Caco-2 (cell line): ENCODE measurements around the gene SHB. TPM values are rescaled to one million over a fixed set of nuclear protein-coding genes. Genes with fewer than 3 reads are reported as not detected.

Source experiments
- BruUV-seq: library from RNA; stranded (reverse); fragments of 400-500 nt; replicated peaks from 2 replicates; lab custom pipeline; 2021; lab: Mats Ljungman, UMichigan
- CTCF ChIA-PET: fragments of 300-600 bp; sonication (Branson Sonifier 250); formaldehyde crosslinking; loops from one replicate; lab custom pipeline; 2022; ENCODE audit warnings: antibody characterized with exemption; lab: Charles Lee
- POLR2A ChIA-PET: fragments of 300-600 bp; sonication (Branson Sonifier 250); formaldehyde crosslinking; loops from one replicate; lab custom pipeline; 2022; ENCODE audit warnings: antibody characterized with exemption; lab: Charles Lee
- DNase-seq, 2 experiments: peaks; one replicate each; pipeline versions ENCODE4 v3.0.0 to v3.0.0-alpha.2; 2020 to 2022
- H3K27me3 ChIP-seq: replicated peaks from 2 replicates; pipeline ENCODE4 v1.6.0; 2011; ENCODE audit warnings: low read length; ENCODE audit not compliant: control insufficient read depth, insufficient read depth
- H3K36me3 ChIP-seq: 2 replicates; pipeline ENCODE4 v1.5.1; 2011; ENCODE audit warnings: low read length; ENCODE audit not compliant: control insufficient read depth, insufficient read depth
- H3K4me1 ChIP-seq: fragments of 250-450 bp; sonication (Bioruptor Pico); 2 replicates; pipeline ENCODE4 v1.5.1; 2020; ENCODE audit warnings: mild to moderate bottlenecking
- H3K4me3 ChIP-seq: 2 replicates; pipeline ENCODE4 v1.5.1; 2011; ENCODE audit warnings: low read depth, mild to moderate bottlenecking, control low read depth, low read length
- H3K9me3 ChIP-seq: fragments of 250-450 bp; sonication (Bioruptor Pico); 2 replicates; pipeline ENCODE4 v1.5.1; 2020; ENCODE audit warnings: mild to moderate bottlenecking, moderate library complexity
- H3K27ac Mint-ChIP-seq: one replicate; pipeline ENCODE4 v1.8.0; 2022; ENCODE audit warnings: mixed read lengths; ENCODE audit not compliant: unreplicated experiment
- H3K27me3 Mint-ChIP-seq: one replicate; pipeline ENCODE4 v1.8.0; 2022; ENCODE audit warnings: mixed read lengths; ENCODE audit not compliant: insufficient read depth, unreplicated experiment
- H3K36me3 Mint-ChIP-seq: one replicate; pipeline ENCODE4 v1.8.0; 2022; ENCODE audit warnings: mild to moderate bottlenecking, mixed read lengths; ENCODE audit not compliant: insufficient read depth, unreplicated experiment
- H3K4me1 Mint-ChIP-seq: one replicate; pipeline ENCODE4 v1.8.0; 2022; ENCODE audit warnings: low read depth, mixed read lengths; ENCODE audit not compliant: unreplicated experiment
- H3K4me3 Mint-ChIP-seq: one replicate; pipeline ENCODE4 v1.8.0; 2022; ENCODE audit warnings: mild to moderate bottlenecking, moderate library complexity, mixed read lengths; ENCODE audit not compliant: unreplicated experiment
- H3K9me3 Mint-ChIP-seq: one replicate; pipeline ENCODE4 v1.8.0; 2022; ENCODE audit warnings: mixed read lengths; ENCODE audit not compliant: unreplicated experiment
- intact Hi-C: fragments of 100-400 bp; cut with micrococcal nuclease; formaldehyde crosslinking; loops from one replicate; pipeline ENCODE4 v1.10.0; 2022; ENCODE audit not compliant: unreplicated experiment
- total RNA-seq: library from RNA; stranded (reverse); gene quantifications from 2 replicates; pipeline ENCODE4 v1.2.3, GENCODE V29; 2022
- TF ChIP-seq, protein P1 (sequence below), 2 experiments: fragments of 200-600 bp in 1 of 2; IDR thresholded peaks; 1 replicate in 1 of 2; 2 replicates in 1 of 2; pipeline versions ENCODE4 v1.5.1 to v1.8.0; 2011 to 2022; ENCODE audit warnings: antibody characterized with exemption in 1 of 2, control low read depth in 1 of 2, inconsistent platforms in 1 of 2, low read depth in 1 of 2, low read length in 1 of 2, mild to moderate bottlenecking in 1 of 2, moderate library complexity in 1 of 2; ENCODE audit not compliant: insufficient read depth in 1 of 2, severe bottlenecking in 1 of 2, unreplicated experiment in 1 of 2

The SHB gene
- total RNA-seq, 1 experiment from 2014 or later, result 18.3 TPM

DNA sequence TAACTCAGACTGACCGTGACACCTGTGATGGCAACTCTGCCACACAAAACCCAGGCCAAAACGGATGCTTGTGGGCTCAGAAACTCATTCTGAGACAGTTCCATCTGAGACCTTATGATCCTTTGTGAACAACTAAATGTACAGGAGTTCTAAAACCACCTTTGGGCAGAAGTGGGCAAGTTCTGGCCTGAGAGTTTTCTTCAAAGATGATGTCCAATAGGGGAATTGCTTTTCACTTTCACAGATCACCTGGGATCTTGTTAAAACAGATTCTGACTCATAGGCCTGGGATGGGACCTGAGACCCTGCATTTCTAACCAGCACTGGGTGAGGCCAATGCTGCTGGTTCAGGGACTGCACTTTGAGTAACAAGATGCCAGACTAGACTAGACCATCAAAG, 97.3 kb downstream of the SHB start:
- no peaks in the 10 kb centered on the region; the same call in 1 of the 2 replicates for H3K36me3 ChIP-seq
- no peak overlapping the region for H3K4me3 ChIP-seq
- TF ChIP-seq, protein P1, sequence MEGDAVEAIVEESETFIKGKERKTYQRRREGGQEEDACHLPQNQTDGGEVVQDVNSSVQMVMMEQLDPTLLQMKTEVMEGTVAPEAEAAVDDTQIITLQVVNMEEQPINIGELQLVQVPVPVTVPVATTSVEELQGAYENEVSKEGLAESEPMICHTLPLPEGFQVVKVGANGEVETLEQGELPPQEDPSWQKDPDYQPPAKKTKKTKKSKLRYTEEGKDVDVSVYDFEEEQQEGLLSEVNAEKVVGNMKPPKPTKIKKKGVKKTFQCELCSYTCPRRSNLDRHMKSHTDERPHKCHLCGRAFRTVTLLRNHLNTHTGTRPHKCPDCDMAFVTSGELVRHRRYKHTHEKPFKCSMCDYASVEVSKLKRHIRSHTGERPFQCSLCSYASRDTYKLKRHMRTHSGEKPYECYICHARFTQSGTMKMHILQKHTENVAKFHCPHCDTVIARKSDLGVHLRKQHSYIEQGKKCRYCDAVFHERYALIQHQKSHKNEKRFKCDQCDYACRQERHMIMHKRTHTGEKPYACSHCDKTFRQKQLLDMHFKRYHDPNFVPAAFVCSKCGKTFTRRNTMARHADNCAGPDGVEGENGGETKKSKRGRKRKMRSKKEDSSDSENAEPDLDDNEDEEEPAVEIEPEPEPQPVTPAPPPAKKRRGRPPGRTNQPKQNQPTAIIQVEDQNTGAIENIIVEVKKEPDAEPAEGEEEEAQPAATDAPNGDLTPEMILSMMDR (IDR thresholded peaks at IDR 0.05; ENCODE audit: insufficient read depth in 1 of 2, low read depth in 1 of 2, low read length in 1 of 2, severe bottlenecking in 1 of 2, unreplicated experiment in 1 of 2), result no peak
- BruUV-seq, result no TSS peak
- peaks cover 64% of the 10 kb centered on the region for H3K4me1 ChIP-seq
- intact Hi-C loops, result no loop called here
- H3K4me1 Mint-ChIP-seq, result peaks cover 34% of the 10 kb centered on the region
- no peak for DNase-seq
- peak overlapping the region; percentile 90 for H3K27ac Mint-ChIP-seq
- no peak overlapping the region for H3K4me3 Mint-ChIP-seq
- CTCF ChIA-PET, result no interaction called here
- H3K36me3 Mint-ChIP-seq, result peaks cover 53% of the 10 kb centered on the region
- no peaks in the 10 kb centered on the region for H3K27me3 ChIP-seq
- POLR2A ChIA-PET, result no interaction called here
- no peaks in the 10 kb centered on the region for H3K9me3 ChIP-seq
- no peaks in the 10 kb centered on the region for H3K27me3 Mint-ChIP-seq
- H3K9me3 Mint-ChIP-seq, result no peaks in the 10 kb centered on the region

DNA sequence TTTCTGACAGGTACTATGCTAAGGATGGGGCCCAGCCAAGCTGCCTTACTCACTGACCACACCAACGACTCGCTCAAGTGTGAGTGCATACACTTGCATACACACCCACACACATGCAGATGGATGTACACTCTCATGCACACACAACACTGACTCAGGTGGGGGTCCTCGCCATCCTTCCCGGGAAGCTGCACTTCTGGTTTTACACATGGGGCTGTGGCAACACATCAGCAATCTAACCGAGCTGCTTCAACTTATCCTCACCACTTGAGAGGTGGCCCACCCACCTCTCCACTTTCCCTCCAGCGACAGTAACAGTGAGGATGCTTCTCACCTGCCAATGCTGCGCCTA, 97.9 kb downstream of the SHB start:
- intact Hi-C loops, result no loop called here
- Mint-ChIP-seq H3K4me1 (peaks cover 40% of the 10 kb centered on the region), H3K27me3 (no peaks in the 10 kb centered on the region), H3K36me3 (peaks cover 54% of the 10 kb centered on the region), H3K4me3 (no peak overlapping the region), H3K27ac (peak overlapping the region; percentile 90), H3K9me3 (no peaks in the 10 kb centered on the region)
- DNase-seq, result no peak
- Histone ChIP-seq H3K9me3 (no peaks in the 10 kb centered on the region), H3K36me3 (no peaks in the 10 kb centered on the region; the same call in 1 of the 2 replicates), H3K27me3 (no peaks in the 10 kb centered on the region), H3K4me1 (peaks cover 70% of the 10 kb centered on the region), H3K4me3 (no peak overlapping the region)
- TF ChIP-seq, protein P1 (IDR thresholded peaks at IDR 0.05; ENCODE audit: insufficient read depth in 1 of 2, low read depth in 1 of 2, low read length in 1 of 2, severe bottlenecking in 1 of 2, unreplicated experiment in 1 of 2), result no peak
- ChIA-PET POLR2A (no interaction called here), CTCF (no interaction called here)
- no TSS peak for BruUV-seq

DNA sequence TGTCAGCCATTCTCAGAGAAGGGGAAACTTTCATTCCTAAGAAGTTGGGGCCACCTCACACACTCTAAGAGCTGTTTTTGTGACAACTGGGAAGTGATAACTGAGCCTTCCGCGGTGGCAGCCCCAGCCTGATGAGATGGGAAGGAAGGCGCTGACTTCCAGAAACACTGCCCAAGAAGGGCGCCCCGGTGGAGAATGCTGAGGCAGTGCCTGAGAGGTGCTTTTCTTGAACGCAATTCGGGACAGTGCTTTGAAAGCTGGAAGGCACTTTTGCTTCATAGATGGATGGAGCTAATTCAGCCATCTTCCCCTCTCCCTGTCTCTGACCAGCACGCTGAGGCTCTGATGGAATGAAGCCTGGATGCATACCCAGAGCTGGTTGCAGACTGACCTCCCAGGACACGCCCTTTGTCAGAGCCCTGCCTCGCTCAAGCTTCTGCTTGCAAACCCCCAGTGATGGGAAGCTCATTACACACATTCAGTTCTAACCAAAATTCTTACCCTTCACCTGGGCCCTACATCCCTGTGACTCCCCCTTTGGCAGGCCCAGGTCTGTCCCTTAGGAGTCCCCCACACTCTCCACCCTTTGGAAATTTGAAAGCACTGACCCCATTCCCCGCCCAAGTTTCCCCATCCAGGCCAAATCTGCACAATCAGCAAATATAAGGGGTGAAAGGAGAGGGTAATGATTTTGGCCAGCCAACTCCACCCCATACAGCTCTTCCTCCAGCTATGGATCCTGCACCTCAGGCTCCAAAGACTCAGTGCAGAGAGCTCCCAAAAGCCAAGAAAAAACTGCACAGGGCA, 98.5 kb downstream of the SHB start:
- Histone ChIP-seq H3K4me3 (no peak overlapping the region), H3K36me3 (no peaks in the 10 kb centered on the region; the same call in 1 of the 2 replicates), H3K27me3 (no peaks in the 10 kb centered on the region), H3K9me3 (no peaks in the 10 kb centered on the region), H3K4me1 (peaks cover 76% of the 10 kb centered on the region)
- Mint-ChIP-seq H3K27me3 (no peaks in the 10 kb centered on the region), H3K36me3 (peaks cover 53% of the 10 kb centered on the region), H3K27ac (peak overlapping the region; percentile 90), H3K4me1 (peaks cover 39% of the 10 kb centered on the region), H3K9me3 (no peaks in the 10 kb centered on the region), H3K4me3 (no peak overlapping the region)
- intact Hi-C loops, result no loop called here
- TF ChIP-seq, protein P1 (IDR thresholded peaks at IDR 0.05; ENCODE audit: insufficient read depth in 1 of 2, low read depth in 1 of 2, low read length in 1 of 2, severe bottlenecking in 1 of 2, unreplicated experiment in 1 of 2), result no peak
- POLR2A ChIA-PET, result no interaction called here
- DNase-seq, result no peak
- BruUV-seq, result no TSS peak
- CTCF ChIA-PET, result interaction anchor here (0.6 kb wide), 1 partner anchor 123 kb away, joined by 3 read pairs; no protein-coding TSS in a partner anchor
